HepG2 (cell line): Measurements from ENCODE around the gene FOXK2. TPM values are rescaled to one million over a fixed set of nuclear protein-coding genes. Genes with fewer than 3 reads are reported as not detected.

Experiments used
- ATAC-seq: fragments of 200-7000 bp; cut with Tn5 transposase; 3 replicates; pipeline ENCODE4 v1.9.1; 2020; ENCODE audit warnings: mild to moderate bottlenecking, moderate library complexity
- BruUV-seq: library from RNA; stranded (reverse); fragments of 400-500 nt; replicated peaks from 2 replicates; lab custom pipeline; 2021; lab: Mats Ljungman, UMichigan
- CTCF ChIA-PET: fragments of 300-600 bp; formaldehyde crosslinking; extraction: SDS; loops from one replicate; lab custom pipeline; 2021; ENCODE audit warnings: low total read pairs, inconsistent platforms, low intra/inter-chr PET ratio; lab: Yijun Ruan, JAX
- POLR2A ChIA-PET: fragments of 350-600 bp; sonication (Branson Sonifier 250); formaldehyde crosslinking; loops from one replicate; lab custom pipeline; 2020; ENCODE audit warnings: antibody characterized with exemption, inconsistent platforms; lab: Yijun Ruan, JAX
- DNase-seq: peaks from one replicate; pipeline ENCODE4 v3.0.0-alpha.2; 2015; ENCODE audit warnings: low spot score
- FAIRE-seq: peaks from 3 replicates; lab custom pipeline; 2011; peaks lifted over from hg19 to GRCh38; lab: Jason Lieb, UNC
- H2AFZ ChIP-seq: one replicate; pipeline ENCODE4 v1.6.1; 2011; ENCODE audit warnings: low read length, inconsistent platforms
- H3K27ac ChIP-seq: fragments of 300-600 bp; 3 replicates; pipeline ENCODE4 v1.8.0; 2011; ENCODE audit warnings: mixed run types, mild to moderate bottlenecking, mixed read lengths, low read length, inconsistent platforms; ENCODE audit not compliant: insufficient read depth; ENCODE audit errors: extremely low read length
- H3K27me3 ChIP-seq, 2 experiments: fragments of 200-600 bp in 1 of 2; 2 replicates in 1 of 2; 3 replicates in 1 of 2; pipeline versions ENCODE4 v1.6.0 to v1.8.0; 2011; ENCODE audit warnings: low read length in 2 of 2, mild to moderate bottlenecking in 2 of 2, moderate library complexity in 2 of 2, inconsistent platforms in 1 of 2; ENCODE audit not compliant: insufficient read depth in 2 of 2, control insufficient read depth in 1 of 2
- H3K36me3 ChIP-seq, 2 experiments: fragments of 200-600 bp in 1 of 2; replicated peaks in 1 of 2; 2 replicates in 1 of 2; 3 replicates in 1 of 2; pipeline versions ENCODE4 v1.5.1 to v1.8.0; 2011; ENCODE audit warnings: low read length in 2 of 2, inconsistent platforms in 1 of 2; ENCODE audit not compliant: insufficient read depth in 2 of 2, control insufficient read depth in 1 of 2
- H3K4me1 ChIP-seq: 2 replicates; pipeline ENCODE4 v1.5.1; 2012; ENCODE audit warnings: low read length, inconsistent platforms; ENCODE audit not compliant: insufficient read depth
- H3K4me2 ChIP-seq: 2 replicates; pipeline ENCODE4 v1.6.0; 2011; ENCODE audit warnings: low read depth, low read length, inconsistent platforms
- H3K4me3 ChIP-seq, 3 experiments: fragments of 200-600 bp in 1 of 3; sonication (generic), shearing (Covaris generic) in 1 of 3; replicated peaks in 1 of 3; 2 replicates each; pipeline ENCODE4 v1.5.1; 2011 to 2016; ENCODE audit warnings: low read length in 3 of 3, inconsistent platforms in 2 of 3, low read depth in 2 of 3, mild to moderate bottlenecking in 2 of 3, control low read depth in 1 of 3, mixed read lengths in 1 of 3; ENCODE audit not compliant: insufficient read depth in 1 of 3
- H3K79me2 ChIP-seq: one replicate; pipeline ENCODE4 v1.6.1; 2011; ENCODE audit warnings: low read length, inconsistent platforms; ENCODE audit not compliant: insufficient read depth
- H3K9ac ChIP-seq: 2 replicates; pipeline ENCODE4 v1.6.0; 2011; ENCODE audit warnings: mild to moderate bottlenecking, low read depth, low read length, inconsistent platforms; ENCODE audit not compliant: insufficient read depth
- H3K9me3 ChIP-seq: 2 replicates; pipeline ENCODE4 v1.5.1; 2012; ENCODE audit warnings: mild to moderate bottlenecking, low read length
- H4K20me1 ChIP-seq: 2 replicates; pipeline ENCODE4 v1.6.0; 2011; ENCODE audit warnings: inconsistent platforms, mild to moderate bottlenecking, low read length, moderate library complexity; ENCODE audit not compliant: insufficient read depth
- ATF4 ChIP-seq, 2 experiments: fragments of 450-650 bp in 1 of 2; sonication (generic) in 1 of 2; formaldehyde crosslinking; IDR thresholded peaks; 2 replicates each; pipeline versions ENCODE4 v1.5.0 to v1.8.0; 2020 to 2022; ENCODE audit warnings: mild to moderate bottlenecking in 1 of 2, missing genetic modification reagents in 1 of 2
- HCFC1 ChIP-seq: fragments of 150-350 bp; IDR thresholded peaks from 2 replicates; pipeline ENCODE4 v1.6.1; 2014; ENCODE audit warnings: low read depth, low read length
- NCOR1 ChIP-seq: fragments of 200-600 bp; sonication (generic); IDR thresholded peaks from 2 replicates; pipeline ENCODE4 v1.7.0; 2017; ENCODE audit warnings: antibody characterized with exemption, low read length, borderline replicate concordance
- RFXAP ChIP-seq: sonication (generic); formaldehyde crosslinking; IDR thresholded peaks from 2 replicates; pipeline ENCODE4 v1.4.0; 2020; ENCODE audit warnings: missing genetic modification reagents, borderline replicate concordance
- SMARCE1 ChIP-seq: fragments of 450-650 bp; IDR thresholded peaks from 2 replicates; pipeline ENCODE4 v1.6.1; 2017; ENCODE audit warnings: borderline replicate concordance
- TRIM24 ChIP-seq: sonication (generic); formaldehyde crosslinking; IDR thresholded peaks from 2 replicates; pipeline ENCODE4 v1.8.0; 2022; ENCODE audit warnings: mild to moderate bottlenecking, missing genetic modification reagents
- ZFP36L2 ChIP-seq: sonication (generic); formaldehyde crosslinking; IDR thresholded peaks from 2 replicates; pipeline ENCODE4 v1.4.0; 2020; ENCODE audit warnings: missing genetic modification reagents
- ZNF44 ChIP-seq: sonication (generic); formaldehyde crosslinking; IDR thresholded peaks from 2 replicates; pipeline ENCODE4 v1.5.1; 2020; ENCODE audit warnings: mild to moderate bottlenecking, missing genetic modification reagents
- ZNF792 ChIP-seq: IDR thresholded peaks from 2 replicates; pipeline ENCODE4 v1.6.1; 2016
- WGBS: methylation state at CpG from one replicate; pipeline ENCODE4 v1.1.6; 2017; ENCODE audit warnings: low lambda C conversion rate; 5-methylcytosine and 5-hydroxymethylcytosine counted together
- in situ Hi-C: cut with HindIII; loops from 2 replicates; pipeline ENCODE4 v1.10.0; 2017; ENCODE audit warnings: low pct_unique_long_range_greater_than_20kb; ENCODE audit not compliant: extremely low pct_ligation_motif_present
- intact Hi-C: fragments of 100-400 bp; cut with micrococcal nuclease; formaldehyde crosslinking; loops from one replicate; pipeline ENCODE4 v1.10.0; 2022; ENCODE audit not compliant: unreplicated experiment
- polyA plus RNA-seq, 8 experiments: library from polyadenylated mRNA; depleted of rRNA in 3 of 8; stranded (reverse) in 7 of 8; unstranded in 1 of 8; fragments of >200 nt; fragmentation: Illumina TruSeq in 4 of 8; extraction: Trizol in 4 of 8; gene quantifications; 2 replicates each; pipeline versions ENCODE4 v1.2.1 to v1.2.3, GENCODE V29; 2011 to 2016; ENCODE audit warnings: low read depth in 4 of 8, missing spikeins in 1 of 8, mixed read lengths in 1 of 8; ENCODE audit not compliant: insufficient read depth in 1 of 8
- total RNA-seq, 5 experiments: library from RNA; depleted of rRNA; stranded (reverse); fragments of >200 nt; fragmentation: Illumina TruSeq; extraction: Trizol; gene quantifications; 2 replicates each; pipeline ENCODE4 v1.2.3, GENCODE V29; 2016; ENCODE audit warnings: low read depth in 1 of 5
- TF ChIP-seq, protein P1 (sequence below): sonication (generic); formaldehyde crosslinking; IDR thresholded peaks from 2 replicates; pipeline ENCODE4 v1.4.0; 2020; ENCODE audit warnings: missing genetic modification reagents
- TF ChIP-seq, protein P2 (sequence below): sonication (generic); formaldehyde crosslinking; IDR thresholded peaks from 2 replicates; pipeline ENCODE4 v1.4.0; 2020; ENCODE audit warnings: missing genetic modification reagents, borderline replicate concordance

FOXK2 gene
- total and polyA plus RNA-seq, 2 of the 13 experiments (the other 11 are each of a cell fraction or from before 2014, with no cell fraction given): 67.1 to 67.2 TPM

- POLR2A ChIA-PET: interaction anchor here (0.6 kb wide), 1 partner anchor 10 kb away, joined by 3 read pairs; no protein-coding TSS in a partner anchor
- Histone ChIP-seq H4K20me1 (peaks cover 5% of the 10 kb centered on the region; the same call in 1 of the 2 replicates), H3K36me3 (peaks cover 40 to 86% of the 10 kb centered on the region in 2 experiments), H3K79me2 (no peaks in the 10 kb centered on the region), H3K9me3 (no peaks in the 10 kb centered on the region), H2AFZ (no peak overlapping the region), H3K9ac (no peak overlapping the region), H3K27ac (no peak overlapping the region), H3K4me2 (no peak overlapping the region), H3K4me1 (no peaks in the 10 kb centered on the region), H3K4me3 (no peak overlapping the region), H3K27me3 (no peaks in the 10 kb centered on the region)
- WGBS: 98% methylated on average over 7 of the region's 7 CpGs
- DNase-seq (no peak), FAIRE-seq (no peak), ATAC-seq (no peak)
- in situ Hi-C loops: no loop called here
- intact Hi-C loops: no loop called here
- CTCF ChIA-PET: no interaction called here
- TF ChIP-seq SMARCE1 (no peak), ZNF792 (no peak), TRIM24 (CRISPR knock-in tag) (no peak), NCOR1 (no peak), HCFC1 (no peak), RFXAP (no peak), ZNF44 (CRISPR knock-in tag) (no peak), ZFP36L2 (CRISPR knock-in tag) (no peak), ATF4 (CRISPR knock-in tag; IDR thresholded peaks at IDR 0.05) (no peak)
- TF ChIP-seq, protein P1, sequence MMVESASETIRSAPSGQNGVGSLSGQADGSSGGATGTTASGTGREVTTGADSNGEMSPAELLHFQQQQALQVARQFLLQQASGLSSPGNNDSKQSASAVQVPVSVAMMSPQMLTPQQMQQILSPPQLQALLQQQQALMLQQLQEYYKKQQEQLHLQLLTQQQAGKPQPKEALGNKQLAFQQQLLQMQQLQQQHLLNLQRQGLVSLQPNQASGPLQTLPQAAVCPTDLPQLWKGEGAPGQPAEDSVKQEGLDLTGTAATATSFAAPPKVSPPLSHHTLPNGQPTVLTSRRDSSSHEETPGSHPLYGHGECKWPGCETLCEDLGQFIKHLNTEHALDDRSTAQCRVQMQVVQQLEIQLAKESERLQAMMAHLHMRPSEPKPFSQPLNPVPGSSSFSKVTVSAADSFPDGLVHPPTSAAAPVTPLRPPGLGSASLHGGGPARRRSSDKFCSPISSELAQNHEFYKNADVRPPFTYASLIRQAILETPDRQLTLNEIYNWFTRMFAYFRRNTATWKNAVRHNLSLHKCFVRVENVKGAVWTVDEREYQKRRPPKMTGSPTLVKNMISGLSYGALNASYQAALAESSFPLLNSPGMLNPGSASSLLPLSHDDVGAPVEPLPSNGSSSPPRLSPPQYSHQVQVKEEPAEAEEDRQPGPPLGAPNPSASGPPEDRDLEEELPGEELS: no peak
- TF ChIP-seq, protein P2, sequence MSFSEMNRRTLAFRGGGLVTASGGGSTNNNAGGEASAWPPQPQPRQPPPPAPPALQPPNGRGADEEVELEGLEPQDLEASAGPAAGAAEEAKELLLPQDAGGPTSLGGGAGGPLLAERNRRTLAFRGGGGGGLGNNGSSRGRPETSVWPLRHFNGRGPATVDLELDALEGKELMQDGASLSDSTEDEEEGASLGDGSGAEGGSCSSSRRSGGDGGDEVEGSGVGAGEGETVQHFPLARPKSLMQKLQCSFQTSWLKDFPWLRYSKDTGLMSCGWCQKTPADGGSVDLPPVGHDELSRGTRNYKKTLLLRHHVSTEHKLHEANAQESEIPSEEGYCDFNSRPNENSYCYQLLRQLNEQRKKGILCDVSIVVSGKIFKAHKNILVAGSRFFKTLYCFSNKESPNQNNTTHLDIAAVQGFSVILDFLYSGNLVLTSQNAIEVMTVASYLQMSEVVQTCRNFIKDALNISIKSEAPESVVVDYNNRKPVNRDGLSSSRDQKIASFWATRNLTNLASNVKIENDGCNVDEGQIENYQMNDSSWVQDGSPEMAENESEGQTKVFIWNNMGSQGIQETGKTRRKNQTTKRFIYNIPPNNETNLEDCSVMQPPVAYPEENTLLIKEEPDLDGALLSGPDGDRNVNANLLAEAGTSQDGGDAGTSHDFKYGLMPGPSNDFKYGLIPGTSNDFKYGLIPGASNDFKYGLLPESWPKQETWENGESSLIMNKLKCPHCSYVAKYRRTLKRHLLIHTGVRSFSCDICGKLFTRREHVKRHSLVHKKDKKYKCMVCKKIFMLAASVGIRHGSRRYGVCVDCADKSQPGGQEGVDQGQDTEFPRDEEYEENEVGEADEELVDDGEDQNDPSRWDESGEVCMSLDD (CRISPR knock-in tag): no peak
- BruUV-seq: no TSS peak
These were observed 99.7 kb downstream of the FOXK2 start for GRCh38 chr17:82619211-82619610.
